ENCODE measurements around the gene SPRYD3.
"Not testable (repeated sequence)": the region's sequence is repeated elsewhere in the genome, so short reads cannot be mapped to it uniquely, and the experiment has no call there.

The SPRYD3 gene

DNA sequence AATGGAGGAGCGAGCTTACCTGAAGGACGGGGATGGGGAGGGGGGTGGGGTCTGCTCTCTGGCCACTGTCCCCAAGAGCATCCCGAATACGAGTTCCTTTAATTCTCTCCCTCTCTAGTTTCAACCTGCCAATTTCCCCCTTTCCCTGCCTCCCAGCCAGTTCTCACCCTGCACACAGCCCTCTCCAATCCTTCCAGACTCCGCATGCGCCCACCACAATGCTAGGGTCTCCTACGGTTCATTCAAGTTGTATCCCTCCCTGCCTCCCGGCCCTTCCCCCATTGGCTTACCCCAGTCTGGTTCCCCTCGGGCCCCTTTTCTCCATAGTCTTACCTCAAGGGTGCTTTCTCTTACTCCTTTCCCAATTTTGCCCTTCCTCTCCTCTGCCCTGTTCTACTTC lies 17.6 kb upstream of the SPRYD3 start:
- Mint-ChIP-seq H3K27me3 (ENCODE audit: low read depth) (peaks cover 55% of the 10 kb centered on the region), H3K36me3 (ENCODE audit: low read depth) (peaks cover 3% of the 10 kb centered on the region), H3K27ac (no peak overlapping the region), H3K4me1 (ENCODE audit: low read depth) (peaks cover 24% of the 10 kb centered on the region), H3K4me3 (peak overlapping the region; percentile 70), H3K9me3 (no peaks in the 10 kb centered on the region)

DNA sequence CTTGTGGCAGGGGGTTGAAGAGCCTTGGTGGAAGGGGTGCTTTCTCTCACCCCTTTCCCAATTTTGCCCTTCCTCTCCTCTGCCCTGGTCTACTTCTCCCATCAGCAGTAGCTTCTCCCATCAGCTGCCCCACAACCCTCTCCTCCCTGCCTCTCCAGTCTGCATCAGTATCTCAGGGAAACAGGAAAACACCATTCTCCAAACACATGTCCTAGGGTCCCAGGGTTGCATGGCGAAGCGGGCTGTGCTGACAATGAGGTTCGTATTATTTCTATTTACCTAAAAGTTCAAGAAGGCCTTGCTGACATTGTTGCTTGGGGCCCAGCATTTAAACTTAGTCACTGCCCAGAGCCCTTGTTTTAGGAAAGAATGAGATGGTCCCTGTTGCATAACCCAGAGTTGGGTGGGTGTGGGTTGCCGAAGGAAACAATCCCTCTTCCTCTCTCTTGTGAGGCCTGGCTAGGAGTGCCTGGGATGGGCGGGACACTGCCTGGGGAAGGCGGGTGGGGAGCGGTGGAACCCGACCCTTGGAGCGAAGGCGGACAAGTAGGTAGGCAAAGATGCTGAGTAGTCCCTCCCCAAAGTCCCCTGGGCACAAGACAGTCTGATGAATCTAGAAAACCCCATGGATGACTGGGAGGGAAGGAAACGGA lies 17.0 kb upstream of the SPRYD3 start:
- H3K4me1 Mint-ChIP-seq (ENCODE audit: low read depth), result peaks cover 24% of the 10 kb centered on the region

DNA sequence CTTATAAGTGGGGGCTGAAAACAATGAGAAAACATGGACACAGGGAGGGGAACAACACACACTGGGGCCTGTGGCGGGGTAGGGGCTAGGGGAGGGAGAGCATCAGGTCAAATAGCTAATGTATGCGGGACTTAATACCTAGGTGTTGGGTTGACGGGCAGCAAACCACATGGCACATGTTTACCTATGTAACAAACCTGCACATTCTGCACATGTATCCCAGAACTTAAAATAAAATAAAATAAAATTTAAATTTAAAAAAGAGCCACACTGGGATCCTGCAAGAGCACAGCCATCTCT lies 16.4 kb upstream of the SPRYD3 start:
- H3K27me3 Mint-ChIP-seq (ENCODE audit: low read depth), result peaks cover 65% of the 10 kb centered on the region
- H3K9me3 Mint-ChIP-seq; H3K4me3 Mint-ChIP-seq; H3K27ac Mint-ChIP-seq; H3K36me3 Mint-ChIP-seq (ENCODE audit: low read depth): not testable (repeated sequence)
- H3K4me1 Mint-ChIP-seq (ENCODE audit: low read depth), result peaks cover 24% of the 10 kb centered on the region

More for the DNA sequence above, 17.0 kb upstream of the SPRYD3 start:
- peaks cover 60% of the 10 kb centered on the region for H3K27me3 Mint-ChIP-seq (ENCODE audit: low read depth)
- no peaks in the 10 kb centered on the region for H3K9me3 Mint-ChIP-seq
- peaks cover 3% of the 10 kb centered on the region for H3K36me3 Mint-ChIP-seq (ENCODE audit: low read depth)
- H3K4me3 Mint-ChIP-seq, result peak overlapping the region; percentile 31
- H3K27ac Mint-ChIP-seq, result no peak overlapping the region

- H3K4me1 Mint-ChIP-seq (ENCODE audit: low read depth), result peaks cover 24% of the 10 kb centered on the region
- not testable (repeated sequence) for H3K9me3 Mint-ChIP-seq; H3K4me3 Mint-ChIP-seq; H3K27ac Mint-ChIP-seq; H3K36me3 Mint-ChIP-seq (ENCODE audit: low read depth)
- H3K27me3 Mint-ChIP-seq (ENCODE audit: low read depth), result peaks cover 70% of the 10 kb centered on the region
Observed at GRCh38 chr12:53094796-53095595, 15.8 kb upstream of the SPRYD3 start.

DNA sequence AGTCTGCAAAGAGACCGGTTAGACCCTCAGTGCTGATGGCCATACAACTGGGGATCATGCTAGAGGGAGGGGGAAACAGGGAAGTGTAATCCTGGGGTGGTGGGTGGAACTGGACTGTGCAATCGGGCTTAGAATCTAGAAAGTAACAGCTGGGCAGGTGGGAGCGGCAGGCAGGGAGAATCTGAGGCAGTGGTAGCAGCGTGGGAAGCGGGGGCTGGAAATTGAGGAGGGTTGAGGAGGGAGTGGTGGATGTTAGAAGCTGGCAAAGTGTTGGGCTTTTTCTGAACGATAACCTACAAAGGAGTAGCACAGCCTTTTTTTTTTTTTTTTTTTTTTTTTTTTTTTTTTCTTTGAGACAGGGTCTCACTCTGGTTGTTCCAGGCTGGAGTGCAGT lies 15.2 kb upstream of the SPRYD3 start:
- Mint-ChIP-seq H3K27ac (no peak overlapping the region), H3K4me3 (no peak overlapping the region), H3K27me3 (ENCODE audit: low read depth) (peaks cover 70% of the 10 kb centered on the region), H3K4me1 (ENCODE audit: low read depth) (peaks cover 23% of the 10 kb centered on the region), H3K36me3 (ENCODE audit: low read depth) (peaks cover 3% of the 10 kb centered on the region), H3K9me3 (no peaks in the 10 kb centered on the region)

- H3K4me3 Mint-ChIP-seq, result no peak overlapping the region
- H3K4me1 Mint-ChIP-seq (ENCODE audit: low read depth), result peaks cover 18% of the 10 kb centered on the region
- H3K36me3 Mint-ChIP-seq (ENCODE audit: low read depth), result peaks cover 3% of the 10 kb centered on the region
- H3K27ac Mint-ChIP-seq, result no peak overlapping the region
- peaks cover 66% of the 10 kb centered on the region for H3K27me3 Mint-ChIP-seq (ENCODE audit: low read depth)
- no peaks in the 10 kb centered on the region for H3K9me3 Mint-ChIP-seq
Observed at GRCh38 chr12:53093777-53094393, 14.7 kb upstream of the SPRYD3 start.

GRCh38 chr12:53091756-53092155 lies 12.6 kb upstream of the SPRYD3 start:
- Mint-ChIP-seq H3K4me1 (ENCODE audit: low read depth) (peaks cover 6% of the 10 kb centered on the region), H3K36me3 (ENCODE audit: low read depth) (no peaks in the 10 kb centered on the region), H3K27ac (no peak overlapping the region), H3K27me3 (ENCODE audit: low read depth) (peaks cover 63% of the 10 kb centered on the region), H3K4me3 (no peak overlapping the region), H3K9me3 (no peaks in the 10 kb centered on the region)

DNA sequence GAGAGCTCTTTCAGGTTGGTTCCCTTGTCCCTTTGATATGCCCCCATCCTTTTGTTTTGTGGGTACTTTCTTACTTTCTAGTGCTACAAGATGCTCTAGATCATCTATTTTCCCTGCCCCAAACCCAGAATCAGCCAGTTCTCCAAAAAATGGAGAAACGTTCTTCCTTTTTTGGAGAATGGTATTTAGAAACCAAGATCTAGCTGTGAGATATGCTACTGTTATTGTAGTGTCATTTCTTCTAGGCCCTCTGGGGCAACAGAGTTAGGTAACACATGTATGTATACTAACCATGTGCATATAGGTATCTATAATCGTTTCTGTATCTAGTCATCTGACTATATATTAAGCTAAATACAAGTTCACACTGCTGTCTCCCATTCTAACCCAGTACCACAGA lies 11.4 kb upstream of the SPRYD3 start:
- H3K9me3 Mint-ChIP-seq, result no peaks in the 10 kb centered on the region
- H3K27ac Mint-ChIP-seq, result no peak overlapping the region
- H3K4me1 Mint-ChIP-seq (ENCODE audit: low read depth), result peaks cover 6% of the 10 kb centered on the region
- no peaks in the 10 kb centered on the region for H3K36me3 Mint-ChIP-seq (ENCODE audit: low read depth)
- H3K27me3 Mint-ChIP-seq (ENCODE audit: low read depth), result peaks cover 57% of the 10 kb centered on the region
- no peak overlapping the region for H3K4me3 Mint-ChIP-seq

GRCh38 chr12:53090105-53090504 lies 10.9 kb upstream of the SPRYD3 start:
- no peaks in the 10 kb centered on the region for H3K36me3 Mint-ChIP-seq (ENCODE audit: low read depth)

GRCh38 chr12:53086361-53086760 lies 7.2 kb upstream of the SPRYD3 start:
- H3K9me3 Mint-ChIP-seq, result no peaks in the 10 kb centered on the region
- H3K27me3 Mint-ChIP-seq (ENCODE audit: low read depth), result peaks cover 44% of the 10 kb centered on the region
- H3K4me3 Mint-ChIP-seq, result no peak overlapping the region
- H3K4me1 Mint-ChIP-seq (ENCODE audit: low read depth), result no peaks in the 10 kb centered on the region
- H3K27ac Mint-ChIP-seq, result no peak overlapping the region
- H3K36me3 Mint-ChIP-seq (ENCODE audit: low read depth), result no peaks in the 10 kb centered on the region

More at GRCh38 chr12:53090105-53090504, 10.9 kb upstream of the SPRYD3 start:
- Mint-ChIP-seq H3K4me1 (ENCODE audit: low read depth) (peaks cover 6% of the 10 kb centered on the region), H3K4me3 (no peak overlapping the region), H3K9me3 (no peaks in the 10 kb centered on the region), H3K27ac (no peak overlapping the region), H3K27me3 (ENCODE audit: low read depth) (peaks cover 57% of the 10 kb centered on the region)

DNA sequence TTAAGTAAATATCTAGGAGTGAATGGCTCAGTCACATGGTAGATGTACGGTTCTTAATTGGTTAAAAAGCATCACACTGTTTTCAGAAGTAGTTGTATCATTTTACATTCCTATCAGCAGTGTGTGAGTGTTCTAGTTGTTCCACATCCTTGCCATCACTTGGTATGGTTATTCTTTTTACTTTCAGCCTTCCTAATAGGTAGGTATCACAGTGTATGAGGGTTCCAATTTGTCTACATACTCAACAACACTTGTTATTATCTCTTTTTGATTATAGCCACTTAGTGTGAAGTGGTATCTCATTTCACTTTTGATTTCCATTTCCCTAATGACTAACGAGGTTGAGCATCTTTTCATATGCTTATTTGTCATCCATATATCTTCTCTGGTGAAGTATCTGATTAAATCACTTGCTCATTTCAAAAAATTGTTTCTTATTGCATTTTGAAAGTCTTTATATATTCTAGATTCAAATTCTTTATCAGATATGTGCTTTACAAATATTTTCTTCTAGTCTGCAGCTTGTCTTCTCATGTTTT lies 3.5 kb upstream of the SPRYD3 start:
- peaks cover 22% of the 10 kb centered on the region for H3K27me3 Mint-ChIP-seq (ENCODE audit: low read depth)
- peaks cover 14% of the 10 kb centered on the region for H3K4me1 Mint-ChIP-seq (ENCODE audit: low read depth)
- no peaks in the 10 kb centered on the region for H3K36me3 Mint-ChIP-seq (ENCODE audit: low read depth)
- H3K4me3 Mint-ChIP-seq, result no peak overlapping the region
- H3K27ac Mint-ChIP-seq, result no peak overlapping the region
- no peaks in the 10 kb centered on the region for H3K9me3 Mint-ChIP-seq

DNA sequence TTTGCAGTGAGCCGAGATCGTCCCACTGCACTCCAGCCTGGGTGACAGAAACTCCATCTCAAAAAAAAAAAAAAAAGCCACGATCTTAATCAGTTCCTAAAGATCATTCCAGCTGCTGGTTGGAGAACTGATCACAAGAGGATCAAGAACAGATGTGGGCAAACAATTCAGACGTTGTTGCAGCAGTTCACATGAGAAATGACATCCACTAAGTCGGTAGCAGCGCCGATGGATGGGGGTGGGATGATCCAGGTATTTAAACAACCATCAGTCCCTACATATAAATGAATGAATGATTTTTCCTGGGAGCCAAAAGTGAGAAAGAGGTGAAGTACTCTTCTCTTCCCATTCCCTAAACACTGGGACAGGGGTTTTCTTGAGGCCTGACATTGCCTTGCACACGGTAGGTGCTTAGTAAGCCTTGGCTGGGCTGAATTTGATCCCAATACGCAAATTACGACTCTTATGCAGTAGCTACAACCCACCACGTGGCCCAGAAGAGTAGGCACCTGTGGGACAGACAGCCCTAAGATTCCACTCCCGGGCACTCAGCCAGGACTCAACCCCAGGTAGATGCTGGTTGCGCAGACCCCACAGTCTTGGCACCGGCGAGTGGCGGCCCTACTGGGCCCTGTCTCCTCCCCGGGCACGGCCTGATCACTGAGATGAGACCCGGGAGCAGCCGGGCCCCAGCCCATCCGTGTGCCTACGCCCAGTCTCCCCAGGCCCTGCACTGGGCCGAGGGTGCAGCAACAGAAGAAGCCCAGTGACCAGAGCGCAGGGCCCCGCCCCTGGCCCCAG lies 565 bp downstream of the SPRYD3 start:
- Mint-ChIP-seq H3K4me3 (peak overlapping the region; percentile 94), H3K27me3 (ENCODE audit: low read depth) (peaks cover 6% of the 10 kb centered on the region), H3K9me3 (no peaks in the 10 kb centered on the region), H3K36me3 (ENCODE audit: low read depth) (peaks cover 28% of the 10 kb centered on the region), H3K4me1 (ENCODE audit: low read depth) (peaks cover 19% of the 10 kb centered on the region), H3K27ac (peak overlapping the region; percentile 92)

DNA sequence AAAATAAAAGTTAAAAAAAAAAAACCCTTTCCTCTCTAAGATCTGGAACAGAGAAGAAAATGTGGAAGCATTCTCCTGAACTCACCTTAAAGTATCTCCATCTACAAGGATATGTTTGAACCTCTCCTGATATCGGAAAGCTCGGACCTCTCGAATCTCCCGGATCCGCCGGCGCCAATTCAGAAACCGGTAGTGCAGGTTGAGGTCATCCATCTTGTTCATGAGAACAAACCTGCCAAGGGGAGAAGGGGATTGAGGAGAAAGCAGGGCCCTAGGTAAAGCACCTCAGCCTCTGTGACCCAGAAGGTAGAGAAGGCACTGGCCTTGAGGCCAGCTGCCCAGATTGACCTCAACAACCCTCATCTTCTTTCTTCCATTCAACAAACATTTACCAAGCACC lies 2.2 kb downstream of the SPRYD3 start:
- Mint-ChIP-seq H3K4me1 (ENCODE audit: low read depth) (peaks cover 19% of the 10 kb centered on the region), H3K27ac (no peak overlapping the region), H3K36me3 (ENCODE audit: low read depth) (peaks cover 38% of the 10 kb centered on the region), H3K27me3 (ENCODE audit: low read depth) (no peaks in the 10 kb centered on the region), H3K4me3 (peak overlapping the region; percentile 94), H3K9me3 (no peaks in the 10 kb centered on the region)

GRCh38 chr12:53076461-53076860 lies 2.7 kb downstream of the SPRYD3 start:
- no peaks in the 10 kb centered on the region for H3K27me3 Mint-ChIP-seq (ENCODE audit: low read depth)
- H3K27ac Mint-ChIP-seq, result no peak overlapping the region
- H3K4me1 Mint-ChIP-seq (ENCODE audit: low read depth), result peaks cover 19% of the 10 kb centered on the region
- H3K36me3 Mint-ChIP-seq (ENCODE audit: low read depth), result peaks cover 42% of the 10 kb centered on the region
- peak overlapping the region; percentile 12 for H3K4me3 Mint-ChIP-seq
- H3K9me3 Mint-ChIP-seq, result no peaks in the 10 kb centered on the region
